ENCODE data around the gene GINS1.

The GINS1 gene

DNA sequence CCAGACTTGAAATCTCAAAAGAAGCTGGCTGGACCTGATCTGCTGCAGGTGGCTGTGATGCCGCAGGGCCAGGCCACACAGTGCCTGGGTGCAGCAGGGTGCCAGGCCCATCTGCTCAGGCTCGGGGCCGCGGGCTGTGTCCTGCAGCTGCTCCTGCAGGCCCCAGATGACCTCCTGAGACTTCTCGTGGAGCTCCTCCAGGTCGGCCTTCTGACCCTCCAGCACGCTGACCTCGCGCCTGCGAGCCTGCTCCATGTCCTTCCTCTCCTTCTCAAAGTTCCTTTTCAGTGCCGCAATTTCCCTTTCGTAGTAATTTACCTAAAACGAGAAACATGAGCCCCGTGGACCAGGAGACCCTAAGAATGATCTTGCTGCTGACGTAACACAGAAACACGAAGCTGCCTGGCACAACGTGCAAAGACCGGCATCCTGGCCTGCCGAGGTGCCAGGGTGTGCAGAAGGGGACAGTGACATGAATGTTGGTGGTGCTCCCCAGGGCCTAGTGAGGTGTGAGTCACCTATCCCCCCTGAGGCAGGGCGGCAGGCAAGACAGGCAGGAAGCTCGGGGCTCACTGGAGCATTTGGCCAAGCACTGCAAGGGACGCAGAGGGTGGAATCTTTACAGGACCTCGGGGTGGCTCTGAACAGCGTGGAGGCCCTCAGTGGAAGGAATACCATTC lies 71.6 kb downstream of the GINS1 start:
- no peak for DNase-seq

DNA sequence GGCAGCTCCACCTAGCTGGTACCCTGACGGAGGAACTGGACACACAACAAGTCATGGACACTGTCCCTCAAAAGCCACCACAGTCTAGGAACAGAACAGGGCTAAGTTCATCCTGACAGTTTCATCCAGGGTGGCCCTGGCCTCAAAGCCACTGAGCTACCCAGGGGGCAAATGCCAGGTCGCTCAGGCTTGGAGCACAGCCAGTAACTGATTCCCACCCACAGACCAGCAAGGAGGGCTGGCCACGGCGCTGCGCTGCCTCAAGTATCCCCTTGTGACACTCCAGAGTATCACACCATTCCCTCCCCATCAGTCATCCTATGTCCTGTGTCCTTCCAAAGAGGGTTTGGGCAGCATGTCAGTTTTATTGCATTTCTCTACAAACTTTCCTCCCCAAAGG lies 72.2 kb downstream of the GINS1 start:
- no peak for DNase-seq

DNA sequence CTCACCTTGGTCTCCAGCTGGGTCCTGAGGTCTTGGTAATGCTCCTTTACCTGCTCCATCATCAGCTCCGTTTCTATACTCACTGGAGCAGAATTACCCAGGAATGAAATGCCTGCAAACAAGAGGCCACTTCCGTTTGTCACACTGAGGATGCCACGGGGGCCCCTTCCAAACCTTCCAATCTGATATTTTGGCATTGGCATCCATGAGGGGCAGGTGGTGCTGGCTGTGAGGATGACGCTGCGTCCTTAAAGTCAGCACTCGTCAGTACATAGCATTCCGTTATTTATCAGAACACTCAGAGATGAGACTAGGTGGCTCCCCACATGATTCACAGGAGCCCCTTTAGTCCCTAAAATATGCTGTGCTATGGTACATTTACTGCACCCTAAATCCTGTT lies 72.7 kb downstream of the GINS1 start:
- DNase-seq: no peak

DNA sequence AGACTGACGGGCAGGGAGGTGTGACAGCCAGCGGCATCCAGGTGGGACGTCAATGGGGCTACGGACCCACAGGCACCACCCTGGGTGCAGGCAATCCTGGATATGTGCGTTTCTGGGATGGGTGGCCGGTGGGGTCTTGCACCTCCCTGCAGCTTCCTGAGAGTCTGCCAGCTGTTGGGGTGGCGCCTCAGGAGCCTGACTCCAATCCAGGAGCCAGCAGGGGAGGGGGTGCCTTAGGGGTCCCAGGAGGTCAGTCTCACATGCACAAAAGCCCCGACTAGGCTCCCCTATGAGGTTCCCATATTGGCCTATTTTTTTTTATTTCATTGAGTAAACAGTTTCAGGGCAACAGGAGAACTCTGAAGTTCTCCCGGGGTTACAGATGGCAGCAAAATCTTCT lies 73.3 kb downstream of the GINS1 start:
- DNase-seq: no peak

DNA sequence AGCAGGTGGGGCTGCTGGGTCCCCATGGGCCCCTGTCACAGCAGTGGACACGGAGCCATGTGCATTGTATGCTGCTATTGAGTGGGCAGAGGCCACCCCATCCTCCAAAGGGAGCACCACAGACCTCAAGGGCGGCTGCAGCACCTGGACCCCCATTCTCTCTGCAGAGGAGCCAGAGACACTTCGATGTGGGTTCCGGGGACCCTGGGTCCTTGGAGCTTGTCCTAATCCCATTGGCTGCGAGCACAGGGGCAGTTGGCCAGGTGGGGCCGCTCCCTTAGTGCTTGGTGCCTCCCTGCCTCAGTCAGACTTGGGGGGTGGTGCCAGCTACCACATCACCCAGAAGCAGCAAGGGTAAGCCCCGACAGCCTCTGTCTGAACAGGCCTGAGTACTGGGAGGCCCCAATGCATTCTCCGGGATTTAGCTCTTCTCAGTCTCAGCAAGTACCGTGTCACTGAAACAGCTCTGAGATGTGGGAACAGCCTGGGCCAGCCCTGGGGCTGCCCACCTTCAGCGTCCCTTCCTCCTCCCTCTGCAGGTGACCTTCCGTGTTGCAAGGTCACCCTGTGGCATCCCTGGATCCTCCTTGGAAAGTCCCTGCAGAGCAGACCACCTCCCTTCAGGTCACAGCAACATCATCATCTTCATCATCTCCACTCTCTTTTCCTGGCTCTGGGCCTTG lies 73.9 kb downstream of the GINS1 start:
- DNase-seq: no peak

DNA sequence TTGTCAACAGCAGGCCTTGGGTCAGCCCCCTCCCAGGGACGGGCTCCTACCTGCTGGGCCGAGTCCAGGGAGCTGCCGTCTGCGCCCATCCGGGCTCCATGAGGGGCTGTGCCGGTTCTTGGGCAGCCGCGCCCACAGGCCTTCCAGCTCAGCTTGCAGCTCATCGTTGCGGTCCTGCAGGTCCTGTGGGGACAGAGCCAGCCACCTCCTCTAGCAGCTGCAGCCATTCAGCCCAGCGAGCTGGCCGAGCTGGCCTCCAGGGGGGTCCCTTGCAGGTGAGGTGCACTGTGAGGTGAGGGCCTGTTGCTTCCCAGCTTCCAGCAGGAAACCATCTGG lies 74.4 kb downstream of the GINS1 start:
- no peak for DNase-seq

DNA sequence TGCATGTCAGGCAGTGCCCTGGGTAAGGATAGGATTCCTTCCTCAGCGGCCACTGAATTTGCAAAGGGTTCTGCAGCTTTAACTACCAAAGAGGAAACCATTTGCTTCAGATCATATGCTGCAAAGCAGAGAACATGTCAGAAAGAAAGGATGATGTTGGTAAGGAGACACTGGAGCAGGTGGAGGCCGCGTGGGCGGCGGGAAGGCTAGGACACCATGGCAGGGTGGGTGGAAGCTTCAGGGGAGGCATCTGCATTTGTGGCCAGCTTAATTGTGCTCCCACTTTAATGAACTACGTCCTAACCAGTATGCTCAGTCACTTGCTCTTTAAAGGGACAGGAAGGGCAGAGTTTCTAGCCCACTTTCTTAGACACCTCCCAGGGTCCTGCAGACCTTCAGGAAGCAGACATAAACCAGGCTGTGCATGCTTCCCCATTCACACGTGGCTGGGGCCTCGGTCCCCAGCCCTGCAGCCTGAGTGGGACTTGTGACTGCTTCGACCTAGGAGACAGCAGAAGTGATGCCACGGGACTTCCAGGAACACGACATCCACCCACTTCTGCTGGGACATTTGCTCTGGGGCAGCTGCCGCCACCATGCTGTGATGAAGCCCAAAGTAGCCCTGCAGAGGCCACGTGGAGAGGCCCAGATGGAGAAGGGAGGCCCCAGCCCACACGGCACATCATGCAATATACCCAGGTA lies 76.1 kb downstream of the GINS1 start:
- DNase-seq: no peak

DNA sequence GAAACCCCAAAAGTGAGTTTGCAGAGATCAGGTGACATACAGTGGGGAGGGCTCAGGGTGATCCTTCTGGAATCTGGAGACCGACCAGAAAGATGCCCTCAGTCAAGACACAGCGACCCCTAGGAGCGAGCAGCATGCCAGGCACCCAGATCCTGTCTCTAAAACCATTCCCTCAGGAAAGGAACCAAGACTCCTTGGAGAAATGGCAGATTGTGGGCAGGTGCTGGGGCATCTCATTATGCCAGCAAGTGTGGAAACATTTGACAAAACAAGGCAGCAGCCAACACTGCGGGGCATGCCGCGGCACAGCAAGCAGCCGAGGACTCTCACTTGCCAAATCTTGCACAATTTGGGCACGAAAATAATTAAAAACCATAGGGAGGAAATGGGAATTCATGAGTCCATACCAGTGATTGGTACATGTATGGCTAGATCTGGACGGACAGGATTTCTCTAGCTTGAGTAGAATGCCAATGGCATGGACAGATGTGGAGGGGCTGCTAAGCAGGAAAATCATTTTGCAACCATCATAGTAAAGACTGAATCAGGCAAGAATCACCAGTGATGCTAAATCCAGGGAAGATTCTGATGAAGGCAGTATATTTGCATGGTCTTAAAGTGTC lies 76.9 kb downstream of the GINS1 start:
- no peak for DNase-seq

DNA sequence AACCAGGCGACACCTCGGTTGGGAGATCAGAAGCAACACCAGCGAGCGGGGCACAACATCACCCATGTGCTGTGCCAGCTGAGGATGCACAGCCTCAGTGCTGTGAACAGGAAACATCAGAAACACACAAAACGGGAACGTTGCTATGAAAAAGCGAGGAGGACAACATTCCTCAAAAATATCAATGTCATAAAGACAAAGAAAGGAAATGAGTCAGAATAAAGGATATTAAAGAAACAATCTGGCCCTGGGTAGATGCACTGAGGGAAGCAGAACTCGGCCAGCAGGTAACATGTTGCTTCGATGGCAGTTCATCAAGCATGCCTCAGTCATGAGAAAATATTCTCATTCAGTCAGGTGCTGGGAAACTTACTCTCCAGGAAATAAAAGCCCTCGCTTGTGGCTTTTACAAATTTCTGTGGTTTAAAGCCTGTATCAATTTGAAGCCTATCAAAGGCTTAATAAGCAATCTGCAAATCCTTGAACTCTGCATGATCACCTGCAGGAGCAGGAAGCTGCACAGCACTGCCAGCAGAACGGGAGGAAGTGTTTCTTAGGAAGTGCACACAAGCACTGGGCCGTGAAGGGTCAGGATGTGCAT lies 77.5 kb downstream of the GINS1 start:
- no peak for DNase-seq

DNA sequence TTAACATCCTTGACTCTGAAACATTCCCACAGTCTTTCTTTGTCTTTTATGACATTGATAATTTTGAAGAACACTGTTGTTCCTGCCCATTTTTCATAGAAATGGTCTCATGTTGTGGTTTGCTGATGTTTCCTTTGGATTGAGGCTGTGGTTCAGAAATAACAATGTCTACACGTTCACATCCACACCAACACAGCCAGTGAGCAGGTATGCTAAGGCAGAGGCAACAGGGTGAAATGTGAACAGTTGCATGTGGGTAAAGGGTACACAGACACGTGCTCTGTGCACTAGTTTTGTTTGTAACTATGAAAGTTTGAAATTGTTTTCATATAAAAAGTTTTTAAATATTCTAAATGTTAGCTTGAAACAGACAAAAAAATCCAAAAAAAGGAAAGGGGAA lies 78.4 kb downstream of the GINS1 start:
- no peak for DNase-seq

DNA sequence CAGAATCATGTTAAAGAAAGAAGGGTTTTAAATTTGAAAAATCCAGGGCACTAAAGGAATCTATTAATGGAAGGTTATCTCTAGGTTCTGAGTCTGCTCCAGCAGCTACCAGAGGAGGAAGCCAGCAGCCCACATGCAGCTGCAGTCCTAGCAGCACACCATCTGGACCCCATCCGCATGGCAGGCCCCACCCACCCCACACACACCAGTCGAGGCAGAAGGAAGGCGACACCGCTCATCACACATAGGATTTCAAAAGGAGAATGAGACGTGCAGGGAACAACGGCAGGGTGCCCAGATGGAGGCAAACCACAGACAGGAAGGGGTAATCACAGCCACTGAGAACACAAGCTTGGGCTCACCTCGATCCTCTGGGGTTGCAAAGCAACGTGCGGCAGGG lies 78.9 kb downstream of the GINS1 start:
- DNase-seq: no peak

DNA sequence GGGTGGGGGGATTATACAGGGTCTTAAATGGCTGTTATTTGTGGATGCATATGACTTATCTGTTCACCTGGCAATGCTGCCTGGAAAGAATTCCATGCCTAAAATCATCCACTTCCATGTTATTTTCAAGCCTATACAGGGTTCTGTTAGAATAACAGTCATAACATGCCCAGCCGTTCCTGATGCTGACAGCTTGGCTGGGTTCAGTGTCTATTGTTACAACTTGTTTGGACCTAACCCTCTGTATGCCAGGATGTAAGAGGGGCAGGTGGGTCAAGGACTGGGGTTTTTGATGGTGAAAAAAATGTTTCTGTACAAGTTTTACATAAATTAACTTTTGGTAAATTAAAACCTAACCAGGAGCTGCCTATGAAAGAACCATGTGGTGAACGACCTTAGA lies 79.8 kb downstream of the GINS1 start:
- no peak for DNase-seq

DNA sequence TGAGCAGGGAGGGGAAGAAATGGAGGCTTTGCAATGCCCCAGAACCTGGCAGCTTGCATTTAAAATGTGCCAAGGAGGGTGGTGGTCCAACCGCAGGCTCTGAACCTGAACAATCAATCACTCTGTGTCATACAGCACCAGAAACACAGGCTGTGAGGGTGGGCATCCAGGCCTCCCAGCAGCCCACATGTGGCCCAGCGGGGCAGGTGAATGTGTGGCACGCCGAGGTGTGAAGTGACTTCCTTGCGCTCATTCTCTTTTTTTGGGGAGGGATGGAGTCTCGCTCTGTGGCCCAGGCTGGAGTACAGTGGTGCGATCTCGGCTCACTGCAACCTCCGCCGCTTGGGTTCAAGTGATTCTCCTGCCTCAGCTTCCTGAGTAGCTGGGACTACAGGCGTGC lies 80.5 kb downstream of the GINS1 start:
- DNase-seq: no peak

DNA sequence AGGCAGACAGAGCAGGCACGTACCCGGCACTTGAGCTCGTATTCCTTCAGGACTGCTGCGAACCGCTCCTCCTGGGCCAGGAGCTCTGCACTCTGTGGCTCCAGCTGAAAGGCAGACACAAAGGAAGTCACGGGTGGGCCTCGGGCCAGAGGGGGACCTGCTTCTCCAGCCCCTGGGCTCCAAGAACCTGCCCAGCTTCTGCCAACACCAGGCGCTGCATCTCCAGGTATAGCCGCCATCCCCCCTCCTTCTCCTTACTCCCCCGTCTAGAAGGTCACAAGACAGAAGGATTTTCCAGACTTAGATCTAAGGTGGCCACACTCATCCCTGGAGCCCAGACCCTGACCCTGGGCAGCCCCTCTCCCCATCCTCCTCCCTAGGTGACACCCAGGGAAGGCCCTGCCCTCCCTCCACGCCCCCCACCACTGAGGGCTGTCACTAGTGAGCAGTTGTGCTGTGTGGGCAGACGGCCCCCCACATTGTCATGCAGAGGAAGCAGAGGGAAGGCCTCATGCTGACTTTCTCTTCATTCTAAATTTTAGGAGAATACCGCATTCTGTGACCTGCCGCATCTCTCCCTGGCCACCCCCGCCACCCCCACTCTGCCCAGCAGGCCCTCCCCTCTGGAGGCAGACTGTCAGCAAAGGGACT lies 81.9 kb downstream of the GINS1 start:
- DNase-seq: no peak

DNA sequence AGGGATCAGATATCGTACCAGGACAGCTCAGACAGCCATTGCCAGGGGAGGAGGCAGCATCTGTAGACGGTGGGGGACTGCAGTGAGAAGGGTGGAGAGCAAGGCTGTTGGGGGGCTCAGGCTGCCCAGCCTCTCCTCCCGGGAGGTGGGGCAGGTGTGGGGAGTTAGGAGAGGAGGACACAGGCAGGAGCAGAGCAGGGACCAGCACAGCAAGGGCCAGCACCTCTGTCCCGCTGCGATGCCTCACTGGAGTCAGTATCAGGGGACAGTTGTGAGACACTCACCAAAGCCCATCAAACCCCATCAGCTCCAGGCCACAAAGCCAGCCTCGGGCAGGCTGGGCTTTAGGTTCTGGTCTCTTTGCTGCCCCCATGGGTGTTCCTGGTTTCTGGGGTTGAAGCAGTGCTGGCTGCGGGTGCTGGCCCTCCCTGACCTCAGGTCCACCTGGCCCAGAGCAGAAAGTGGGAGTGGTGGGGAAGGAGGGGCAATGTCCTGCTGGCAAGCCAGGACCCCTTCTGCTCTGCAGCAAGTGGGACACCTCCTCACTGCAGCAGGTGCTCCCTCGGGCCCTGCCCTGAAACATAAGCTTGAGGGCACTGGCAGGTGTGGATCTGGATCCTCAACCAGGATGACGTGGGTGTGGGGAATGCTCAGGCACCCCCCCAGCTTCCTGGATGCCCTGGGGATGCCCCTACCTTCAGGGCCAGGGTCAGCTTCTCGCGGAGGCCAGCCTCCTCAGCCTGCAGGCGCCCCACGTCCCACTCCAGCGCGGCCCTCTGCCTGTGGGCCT lies 83.4 kb downstream of the GINS1 start:
- DNase-seq: no peak

DNA sequence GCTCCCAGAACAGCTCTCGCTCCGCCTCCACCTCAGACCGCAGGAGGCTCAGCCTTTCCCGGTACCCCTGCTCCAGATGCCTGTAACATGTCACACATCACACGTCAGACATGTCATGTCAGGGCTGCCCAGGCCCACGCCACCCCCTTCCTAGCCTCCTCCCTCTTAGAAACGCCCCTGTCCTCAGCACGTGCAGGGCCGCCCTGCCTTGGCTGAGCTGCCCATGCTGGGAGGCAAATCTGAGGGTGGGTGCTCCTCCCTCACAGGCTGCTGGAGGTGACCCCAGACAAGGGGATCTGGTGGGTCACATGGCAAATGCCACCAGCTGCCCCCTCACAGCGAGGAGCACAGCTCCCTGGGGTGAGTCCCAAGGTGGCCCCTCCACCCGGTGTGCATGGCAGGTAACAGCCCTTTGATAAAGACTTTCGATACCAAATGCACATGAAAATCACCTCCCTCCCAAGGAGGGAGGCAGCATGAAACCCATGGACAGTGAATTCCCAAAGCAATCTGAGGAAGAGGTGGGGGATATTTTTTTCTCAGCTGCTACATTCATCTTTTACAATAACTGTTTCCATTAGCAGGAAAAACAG lies 84.1 kb downstream of the GINS1 start:
- no peak for DNase-seq

DNA sequence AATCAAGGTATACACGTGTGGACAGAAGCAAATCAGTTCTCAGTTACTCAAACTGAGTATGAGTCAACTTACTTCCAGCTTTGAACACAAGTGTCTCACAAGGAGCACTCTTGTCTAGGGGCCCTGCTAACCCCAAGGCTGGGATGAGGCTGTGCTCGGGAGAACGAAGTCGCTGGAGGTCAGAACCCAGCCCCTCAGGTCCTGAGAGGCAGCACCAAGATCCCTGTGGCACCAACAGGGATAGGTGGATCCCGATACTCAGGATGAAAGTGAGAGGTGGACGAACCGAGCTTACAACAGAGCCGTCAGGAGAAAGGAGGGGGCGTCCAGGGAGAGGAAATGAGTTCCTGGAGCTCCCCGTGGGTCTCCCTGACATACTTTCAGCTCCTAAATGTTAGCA lies 85.7 kb downstream of the GINS1 start:
- no peak for DNase-seq

DNA sequence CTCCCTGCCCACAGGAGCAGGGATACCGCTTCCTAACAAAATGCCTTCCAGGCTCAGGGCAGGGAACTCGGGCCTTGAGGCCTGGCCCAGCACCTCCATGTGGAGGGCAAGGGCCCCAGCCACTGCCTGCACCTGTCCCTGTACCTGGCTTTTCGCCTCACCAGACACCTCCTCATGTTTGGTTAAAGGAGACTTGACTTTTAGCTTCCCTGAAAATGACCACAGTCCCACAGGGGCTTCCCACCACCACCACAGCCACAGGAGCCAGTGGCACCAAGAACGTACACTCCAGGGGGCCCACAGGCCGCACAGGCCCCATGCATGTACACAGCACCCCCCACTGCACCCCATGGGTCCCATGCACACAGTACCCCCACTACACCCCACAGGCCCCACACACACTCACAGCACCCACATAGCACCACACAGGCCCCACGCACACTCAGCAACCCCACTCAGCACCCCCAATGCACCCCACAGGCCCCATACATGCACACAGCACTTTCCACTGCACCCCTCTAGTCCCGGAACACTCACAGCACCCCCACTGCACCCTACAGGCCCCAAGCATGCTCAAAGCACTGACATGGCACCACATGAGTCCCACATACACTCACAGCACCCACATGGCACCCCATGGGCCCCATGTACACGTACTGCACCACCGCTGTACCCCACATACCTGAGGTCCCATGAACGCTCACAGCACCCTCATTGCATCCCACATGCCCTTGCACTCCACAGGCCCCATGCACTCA lies 86.5 kb downstream of the GINS1 start:
- no peak for DNase-seq

DNA sequence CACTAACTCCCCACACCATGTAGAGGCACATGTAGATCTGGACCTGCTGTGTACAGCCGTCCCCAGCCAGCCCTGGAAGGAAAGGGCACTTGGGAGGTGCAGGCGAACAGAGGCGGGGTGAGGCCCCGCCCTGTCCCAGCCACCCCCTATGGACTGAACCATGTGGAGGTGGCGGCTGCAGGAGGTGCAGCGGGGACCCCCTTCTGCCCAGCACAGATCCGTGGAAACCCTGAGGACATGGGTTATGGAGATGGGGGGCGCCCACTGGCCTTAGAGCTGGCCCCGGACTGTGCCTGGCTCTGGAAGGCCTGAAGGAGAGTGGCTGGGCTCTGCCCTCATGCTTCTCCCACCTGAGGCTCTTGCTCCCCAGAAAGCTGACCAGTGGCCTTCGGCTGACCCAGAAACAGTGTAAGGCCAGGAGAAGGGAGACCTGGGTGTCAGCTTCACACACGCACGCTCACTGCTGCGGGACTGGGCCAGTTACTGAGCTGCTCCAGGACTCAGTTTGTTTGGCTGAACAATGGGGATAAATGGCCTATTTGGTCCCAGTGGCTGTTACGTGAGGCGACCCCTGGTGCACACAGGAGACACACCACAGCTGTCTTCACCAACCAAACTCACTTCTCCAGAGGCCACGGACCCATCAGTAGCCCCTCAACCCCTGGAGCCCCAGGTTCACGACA lies 87.2 kb downstream of the GINS1 start:
- DNase-seq: no peak

DNA sequence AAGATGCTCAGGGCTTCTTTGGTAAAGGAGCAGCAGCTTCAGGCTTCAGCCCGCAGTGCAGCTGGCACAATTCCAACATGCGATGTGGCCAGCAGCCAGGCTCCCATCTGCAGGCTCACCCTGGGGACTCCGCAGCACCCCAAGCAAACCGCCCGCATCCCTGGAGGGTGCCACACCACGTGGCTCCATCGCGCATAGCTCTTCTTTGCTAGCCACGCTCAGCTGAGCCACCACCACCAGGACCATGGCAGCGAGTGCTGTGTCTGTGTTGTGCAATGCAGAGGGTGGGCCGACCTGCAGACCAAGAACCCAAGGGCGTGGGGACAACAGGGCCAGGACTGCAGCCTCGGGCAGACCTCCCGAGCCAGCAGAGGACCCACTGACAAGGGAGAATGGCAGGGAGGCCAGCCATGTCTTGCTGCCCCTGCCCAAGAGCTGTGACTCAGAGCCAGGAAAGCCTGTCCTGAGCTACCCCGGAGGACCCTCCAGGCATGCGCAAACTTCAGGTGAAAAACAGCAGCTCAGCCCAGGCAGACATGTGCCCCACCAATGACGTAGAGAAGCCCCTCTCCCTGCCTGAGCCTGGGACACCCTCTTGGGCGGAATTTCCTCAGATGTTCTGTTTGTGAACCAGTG lies 87.8 kb downstream of the GINS1 start:
- no peak for DNase-seq

Data from activated T-cell treated with anti-CD3 and anti-CD28 coated beads for 4 hours (primary cell).